GM13976 (cell line): ENCODE data around the gene MIR17HG.

Experiments
- DNase-seq: peaks from one replicate; pipeline ENCODE4 v3.0.0; 2012; ENCODE audit warnings: low spot score
- in situ Hi-C: fragments of 300-500 bp; cut with MboI; formaldehyde crosslinking; loops from one replicate; pipeline ENCODE4 v1.12.0; 2022; ENCODE audit warnings: low sequenced_read_pairs, mixed read lengths, inconsistent platforms; ENCODE audit not compliant: unreplicated experiment
- TF ChIP-seq, protein P1 (sequence below): IDR thresholded peaks from 2 replicates; pipeline ENCODE4 v1.5.1; 2012; ENCODE audit warnings: borderline replicate concordance, mild to moderate bottlenecking; ENCODE audit not compliant: insufficient read depth; ENCODE audit errors: extremely low read depth, missing control alignments, control extremely low read depth

MIR17HG gene

DNA sequence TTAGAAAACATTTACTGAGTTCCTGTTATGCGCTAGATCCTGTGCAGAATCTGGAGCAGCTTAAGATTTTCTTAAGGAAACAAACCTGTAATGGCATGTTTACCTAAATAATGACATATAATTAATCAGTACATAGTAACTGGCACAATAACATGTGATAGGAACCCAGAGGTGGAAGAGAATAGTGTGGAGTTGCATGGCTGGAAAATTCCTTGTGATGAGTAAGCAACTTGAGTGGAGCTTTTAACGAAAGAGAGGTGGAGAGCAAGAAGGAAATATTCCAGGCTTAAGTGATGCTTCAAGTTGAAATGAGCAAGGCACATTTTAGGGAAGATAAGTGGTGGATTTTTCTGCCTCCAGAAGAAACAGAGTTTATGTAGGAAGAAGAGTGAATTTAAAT lies 41.7 kb downstream of the MIR17HG start:
- no peak for DNase-seq
- in situ Hi-C loops: loop anchor here (10.0 kb wide), 1 partner anchor 336 kb away; no protein-coding TSS in a partner anchor

DNA sequence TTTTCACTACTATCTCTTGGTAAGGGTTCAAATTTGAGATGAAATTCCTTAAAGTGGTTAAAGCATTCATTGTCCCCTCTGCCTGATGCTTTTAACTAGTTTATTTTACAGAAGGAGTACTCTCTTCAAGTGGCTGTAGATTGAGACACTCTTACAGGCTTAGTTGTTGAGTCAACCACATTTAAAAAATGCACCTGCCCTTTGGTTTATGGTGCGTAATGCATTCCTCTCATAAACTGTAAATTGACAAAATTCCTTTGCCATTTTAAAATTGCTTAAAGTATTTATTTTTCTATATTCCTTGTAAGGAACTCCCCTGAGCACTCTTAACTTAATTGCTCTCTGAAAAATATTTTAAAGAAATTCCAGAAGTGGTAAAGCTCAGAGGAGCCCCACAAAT lies 50.1 kb downstream of the MIR17HG start:
- no peak for DNase-seq
- in situ Hi-C loops: no loop called here
- TF ChIP-seq, protein P1, sequence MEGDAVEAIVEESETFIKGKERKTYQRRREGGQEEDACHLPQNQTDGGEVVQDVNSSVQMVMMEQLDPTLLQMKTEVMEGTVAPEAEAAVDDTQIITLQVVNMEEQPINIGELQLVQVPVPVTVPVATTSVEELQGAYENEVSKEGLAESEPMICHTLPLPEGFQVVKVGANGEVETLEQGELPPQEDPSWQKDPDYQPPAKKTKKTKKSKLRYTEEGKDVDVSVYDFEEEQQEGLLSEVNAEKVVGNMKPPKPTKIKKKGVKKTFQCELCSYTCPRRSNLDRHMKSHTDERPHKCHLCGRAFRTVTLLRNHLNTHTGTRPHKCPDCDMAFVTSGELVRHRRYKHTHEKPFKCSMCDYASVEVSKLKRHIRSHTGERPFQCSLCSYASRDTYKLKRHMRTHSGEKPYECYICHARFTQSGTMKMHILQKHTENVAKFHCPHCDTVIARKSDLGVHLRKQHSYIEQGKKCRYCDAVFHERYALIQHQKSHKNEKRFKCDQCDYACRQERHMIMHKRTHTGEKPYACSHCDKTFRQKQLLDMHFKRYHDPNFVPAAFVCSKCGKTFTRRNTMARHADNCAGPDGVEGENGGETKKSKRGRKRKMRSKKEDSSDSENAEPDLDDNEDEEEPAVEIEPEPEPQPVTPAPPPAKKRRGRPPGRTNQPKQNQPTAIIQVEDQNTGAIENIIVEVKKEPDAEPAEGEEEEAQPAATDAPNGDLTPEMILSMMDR: no peak

More for the DNA sequence above, 41.7 kb downstream of the MIR17HG start:
- TF ChIP-seq, protein P1: no peak

DNA sequence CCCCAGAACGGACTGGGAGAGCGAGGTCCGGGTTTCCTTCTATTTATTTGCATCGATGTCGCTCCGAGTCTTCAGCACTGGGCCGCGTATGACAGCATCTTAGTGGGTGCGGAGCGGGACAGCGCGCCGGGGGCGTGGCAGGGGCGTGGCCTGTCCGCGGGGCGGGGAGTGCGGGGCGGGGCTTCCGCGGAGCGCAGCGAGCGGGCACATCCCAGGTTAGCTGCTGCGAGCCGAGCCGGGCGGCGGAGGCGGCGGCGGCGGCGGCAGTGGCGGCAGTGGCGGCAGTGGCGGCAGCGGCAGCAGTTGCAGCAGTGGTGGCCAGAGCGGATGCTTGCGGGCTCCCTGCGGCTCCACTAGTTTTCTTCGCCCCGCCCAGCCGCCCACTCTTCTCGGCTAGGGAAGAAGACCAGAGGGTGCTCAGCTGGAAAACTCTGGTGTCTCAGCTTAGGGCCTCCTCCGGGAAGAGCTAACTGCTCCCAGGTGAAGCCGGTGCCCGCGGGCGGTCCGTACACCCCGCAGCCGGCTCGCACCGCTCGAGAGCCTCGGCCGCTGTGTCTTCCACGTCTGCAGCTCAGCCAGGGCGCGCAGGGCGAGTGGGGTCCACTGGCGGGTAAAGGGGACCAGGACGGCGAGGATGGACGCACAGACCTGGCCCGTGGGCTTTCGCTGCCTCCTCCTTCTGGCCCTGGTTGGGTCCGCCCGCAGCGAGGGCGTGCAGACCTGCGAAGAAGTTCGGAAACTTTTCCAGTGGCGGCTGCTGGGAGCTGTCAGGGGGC lies 51.1 kb downstream of the MIR17HG start, which contains the start of gene GPC5:
Gene GPC5 (plus strand): TSS at position 209 of the 776 bp plus-strand sequence.
- TF ChIP-seq, protein P1: no peak
- DNase-seq: peak; percentile 92
- in situ Hi-C loops: no loop called here

DNA sequence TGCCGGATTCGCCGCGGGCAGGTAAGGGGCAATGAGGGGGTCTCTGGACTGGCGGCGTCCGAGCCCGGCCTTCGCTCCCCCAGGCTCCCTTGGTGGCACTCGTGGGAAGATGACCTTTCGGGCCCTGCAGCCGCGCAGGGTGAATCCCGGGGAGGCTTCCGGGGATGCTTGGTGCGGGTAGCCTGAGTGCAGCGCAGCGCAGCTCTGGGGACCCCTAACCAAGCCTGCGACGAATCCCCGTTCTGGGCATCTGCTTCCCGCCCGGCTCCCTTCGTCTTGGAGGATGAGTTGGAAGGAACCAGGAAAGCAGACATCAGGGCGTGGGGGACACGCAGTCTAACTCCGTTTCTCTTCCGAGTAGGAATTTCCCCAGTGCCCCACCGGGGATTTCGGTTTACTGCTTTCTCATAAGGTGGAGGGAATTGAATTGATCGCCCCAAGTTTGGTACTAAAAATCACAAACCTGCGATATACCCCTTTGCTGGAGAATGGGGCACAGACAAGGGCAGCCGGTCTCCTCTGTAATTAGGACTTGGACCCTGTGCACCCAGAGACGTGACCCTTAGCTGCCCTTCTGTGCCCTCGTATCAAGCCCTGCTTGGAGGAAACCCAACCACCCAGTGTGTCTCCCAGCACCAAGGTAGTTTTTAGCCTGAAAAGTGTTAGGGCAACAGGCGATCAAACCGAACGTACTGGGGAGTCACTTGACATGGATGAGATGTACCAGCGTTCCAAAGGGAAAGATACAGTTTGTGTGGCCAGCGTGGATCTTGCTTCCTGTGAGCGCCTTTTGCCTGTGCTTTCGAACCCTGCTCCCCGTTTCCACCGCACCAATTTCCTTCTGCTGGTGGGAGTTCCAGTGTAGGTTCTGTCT lies 51.9 kb downstream of the MIR17HG start:
- in situ Hi-C loops: loop anchor here (10.0 to 25.0 kb wide), 2 partner anchors 85 to 262 kb away; no protein-coding TSS in a partner anchor
- TF ChIP-seq, protein P1: no peak
- peak; percentile 9 for DNase-seq

DNA sequence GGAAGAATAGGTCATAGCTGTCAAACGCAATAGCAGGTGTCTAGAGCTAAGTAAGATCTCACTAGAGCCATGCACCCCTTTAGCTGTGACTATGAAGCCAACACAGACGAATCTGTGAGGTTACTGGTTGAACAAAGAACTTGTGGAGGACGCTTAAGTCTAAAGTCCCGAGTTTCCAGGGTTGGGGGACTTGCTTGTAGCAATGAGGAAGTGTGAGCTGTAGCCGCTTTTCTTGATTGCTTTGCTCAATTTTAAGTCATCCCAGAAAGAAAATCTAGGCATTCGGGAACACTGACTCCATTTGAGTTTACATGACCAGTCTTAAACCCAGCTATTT lies 52.5 kb downstream of the MIR17HG start:
- TF ChIP-seq, protein P1: no peak
- in situ Hi-C loops: loop anchor here (10.0 to 25.0 kb wide), 2 partner anchors 85 to 263 kb away; no protein-coding TSS in a partner anchor
- peak; percentile 11 for DNase-seq

DNA sequence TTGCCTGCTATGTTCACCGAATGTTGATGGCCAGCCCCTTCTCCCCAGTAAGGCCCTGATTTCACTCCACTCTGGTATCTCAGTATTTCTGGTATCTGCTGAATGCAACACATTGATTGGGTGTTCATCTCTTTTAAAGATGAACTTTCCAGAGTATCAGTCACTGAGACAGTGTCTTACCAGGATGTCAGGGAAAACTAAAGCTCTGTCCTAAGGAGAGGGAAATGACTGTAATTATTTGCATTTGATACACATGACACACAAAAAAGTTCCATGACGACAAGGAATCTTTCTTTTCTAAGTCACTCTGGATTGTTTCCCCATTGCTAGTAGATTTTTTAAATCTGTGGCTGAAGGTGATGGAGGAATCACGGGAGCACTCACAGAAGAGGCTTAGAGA lies 53.2 kb downstream of the MIR17HG start:
- TF ChIP-seq, protein P1: no peak
- no peak for DNase-seq
- in situ Hi-C loops: loop anchor here (10.0 to 25.0 kb wide), 2 partner anchors 86 to 263 kb away; no protein-coding TSS in a partner anchor
